Endothelial cell of umbilical vein (primary cell): ENCODE measurements around the gene WHRN. TPM values are rescaled to one million over a fixed set of nuclear protein-coding genes. Genes with fewer than 3 reads are reported as not detected.

Experiments
- BruUV-seq: library from RNA; stranded (reverse); fragments of 400-500 nt; replicated peaks from 2 replicates; lab custom pipeline; 2021; lab: Mats Ljungman, UMichigan
- CTCF ChIA-PET: fragments of 300-600, 350-600 bp; sonication (Branson Sonifier 250); formaldehyde crosslinking; loops from one replicate; lab custom pipeline; 2021; ENCODE audit warnings: antibody characterized with exemption, inconsistent platforms; lab: Charles Lee
- POLR2A ChIA-PET: fragments of 300-600, 350-600 bp; sonication (Branson Sonifier 250); formaldehyde crosslinking; loops from one replicate; lab custom pipeline; 2021; ENCODE audit warnings: antibody characterized with exemption, inconsistent platforms; lab: Charles Lee
- DNase-seq: peaks from one replicate; pipeline ENCODE4 v3.0.0-alpha.2; 2011; ENCODE audit warnings: low read depth, low spot score
- FAIRE-seq: peaks from 2 replicates; lab custom pipeline; 2011; peaks lifted over from hg19 to GRCh38; lab: Jason Lieb, UNC
- H2AFZ ChIP-seq: 2 replicates; pipeline ENCODE4 v1.6.0; 2012; ENCODE audit warnings: low read depth, low read length, control low read depth, inconsistent platforms
- H3K27ac ChIP-seq: 2 replicates; pipeline ENCODE4 v1.5.1; 2011; ENCODE audit warnings: low read depth, mild to moderate bottlenecking, control low read depth, low read length, moderate library complexity; ENCODE audit not compliant: insufficient read depth
- H3K27me3 ChIP-seq, 2 experiments: 2 replicates each; pipeline versions ENCODE4 v1.6.0 to v1.6.1; 2011; ENCODE audit warnings: low read length in 2 of 2, mixed read lengths in 1 of 2; ENCODE audit not compliant: control insufficient read depth in 2 of 2, insufficient read depth in 2 of 2
- H3K36me3 ChIP-seq, 2 experiments: 2 replicates in 1 of 2; 3 replicates in 1 of 2; pipeline ENCODE4 v1.5.1; 2011; ENCODE audit warnings: low read length in 2 of 2, mild to moderate bottlenecking in 1 of 2, moderate library complexity in 1 of 2; ENCODE audit not compliant: control insufficient read depth in 2 of 2, insufficient read depth in 2 of 2; ENCODE audit errors: extremely low read depth in 1 of 2
- H3K4me1 ChIP-seq: 3 replicates; pipeline ENCODE4 v1.5.1; 2011; ENCODE audit warnings: mild to moderate bottlenecking, low read length; ENCODE audit not compliant: control insufficient read depth, insufficient read depth; ENCODE audit errors: extremely low read depth
- H3K4me2 ChIP-seq: 2 replicates; pipeline ENCODE4 v1.6.1; 2011; ENCODE audit warnings: low read length, control low read depth, mixed read lengths; ENCODE audit not compliant: insufficient read depth
- H3K4me3 ChIP-seq, 3 experiments: fragments of 200-600 bp in 1 of 3; sonication (generic), shearing (Covaris generic) in 1 of 3; replicated peaks in 1 of 3; 2 replicates each; pipeline ENCODE4 v1.5.1; 2011 to 2016; ENCODE audit warnings: control low read depth in 3 of 3, low read length in 3 of 3, mild to moderate bottlenecking in 2 of 3, inconsistent platforms in 1 of 3, low read depth in 1 of 3, moderate library complexity in 1 of 3; ENCODE audit not compliant: insufficient read depth in 1 of 3
- H3K79me2 ChIP-seq: 2 replicates; pipeline ENCODE4 v1.6.0; 2012; ENCODE audit warnings: low read length, inconsistent platforms; ENCODE audit not compliant: control insufficient read depth, insufficient read depth
- H3K9ac ChIP-seq: replicated peaks from 2 replicates; pipeline ENCODE3; 2011; ENCODE audit warnings: low read length, control low read depth; ENCODE audit not compliant: insufficient read depth; ENCODE audit errors: extremely low read depth
- H3K9me1 ChIP-seq: replicated peaks from 3 replicates; pipeline ENCODE4 v1.6.0; 2011; ENCODE audit warnings: mild to moderate bottlenecking, low read length; ENCODE audit not compliant: control insufficient read depth, insufficient read depth; ENCODE audit errors: extremely low read depth
- H3K9me3 ChIP-seq: replicated peaks from 2 replicates; pipeline ENCODE4 v1.5.1; 2012; ENCODE audit warnings: low read length, inconsistent platforms; ENCODE audit not compliant: control insufficient read depth, insufficient read depth
- H4K20me1 ChIP-seq: replicated peaks from 2 replicates; pipeline ENCODE3; 2011; ENCODE audit warnings: mild to moderate bottlenecking, low read length; ENCODE audit not compliant: control insufficient read depth, insufficient read depth; ENCODE audit errors: extremely low read depth
- CTCF ChIP-seq, 2 donors: IDR thresholded peaks; 1 replicate in 1 of 2; 2 replicates in 1 of 2; pipeline ENCODE4 v1.5.1; 2011; ENCODE audit warnings: low read length in 2 of 2, mild to moderate bottlenecking in 2 of 2, moderate library complexity in 2 of 2, control low read depth in 1 of 2, inconsistent platforms in 1 of 2, low read depth in 1 of 2; ENCODE audit not compliant: insufficient read depth in 1 of 2; ENCODE audit errors: extremely low read depth in 1 of 2
- EZH2 ChIP-seq: IDR thresholded peaks from 2 replicates; pipeline ENCODE4 v1.6.1; 2012; ENCODE audit warnings: borderline replicate concordance, low read depth, mild to moderate bottlenecking, moderate library complexity, low read length, inconsistent platforms; ENCODE audit not compliant: severe bottlenecking
- FOS ChIP-seq: IDR thresholded peaks from 2 replicates; pipeline ENCODE4 v1.6.1; 2011; ENCODE audit warnings: mild to moderate bottlenecking, low read length, moderate library complexity, borderline replicate concordance; ENCODE audit not compliant: insufficient read depth
- GATA2 ChIP-seq: IDR thresholded peaks from 2 replicates; pipeline ENCODE4 v1.7.0; 2011; ENCODE audit warnings: low read depth, mild to moderate bottlenecking, moderate library complexity, mixed read lengths, low read length; ENCODE audit not compliant: insufficient read length, insufficient read depth
- JUN ChIP-seq: IDR thresholded peaks from 2 replicates; pipeline ENCODE4 v1.6.1; 2011; ENCODE audit warnings: borderline replicate concordance, low read depth; ENCODE audit not compliant: insufficient read length, insufficient read depth
- MAX ChIP-seq: IDR thresholded peaks from 2 replicates; pipeline ENCODE4 v1.6.1; 2011; ENCODE audit not compliant: insufficient read depth, insufficient read length
- MYC ChIP-seq: IDR thresholded peaks from one replicate; pipeline ENCODE4 v1.6.1; 2011; ENCODE audit warnings: mild to moderate bottlenecking, low read depth, low read length
- POLR2A ChIP-seq: IDR thresholded peaks from 2 replicates; pipeline ENCODE4 v1.6.1; 2012; ENCODE audit warnings: low read depth, mild to moderate bottlenecking, control low read depth, low read length
- POLR2AphosphoS5 ChIP-seq: IDR thresholded peaks from 2 replicates; pipeline ENCODE4 v1.6.1; 2012; ENCODE audit warnings: low read depth, mild to moderate bottlenecking, control low read depth, low read length, moderate library complexity; ENCODE audit not compliant: insufficient read depth
- dilution Hi-C: fragments of 300-500 bp; cut with MboI; formaldehyde crosslinking; loops from one replicate; pipeline ENCODE4 v1.15.0; 2019; ENCODE audit warnings: low sequenced_read_pairs; ENCODE audit not compliant: extremely low pct_ligation_motif_present
- intact Hi-C: fragments of 100-400 bp; cut with micrococcal nuclease; formaldehyde crosslinking; loops from one replicate; pipeline ENCODE4 v1.10.0; 2022
- polyA plus RNA-seq, 4 experiments: library from polyadenylated mRNA; depleted of rRNA in 3 of 4; stranded (reverse) in 3 of 4; unstranded in 1 of 4; fragments of >200 nt; gene quantifications; 2 replicates each; pipeline versions ENCODE4 v1.2.1 to v1.2.3, GENCODE V29; 2011 to 2012; ENCODE audit warnings: missing spikeins in 1 of 4
- total RNA-seq: library from RNA; stranded (reverse); gene quantifications from 2 replicates; pipeline ENCODE4 v1.2.3, GENCODE V29; 2021

The WHRN gene
- total and polyA plus RNA-seq, 2 donors (not counting 3 experiments of a cell fraction or from before 2014, with no cell fraction given): 0.35 to 0.69 TPM

GRCh38 chr9:114465906-114466900 lies 39.1 kb downstream of the WHRN start:
- no peak overlapping the region for H2AFZ ChIP-seq
- no peaks in the 10 kb centered on the region for H3K9me1 ChIP-seq
- H3K79me2 ChIP-seq: no peaks in the 10 kb centered on the region
- H3K4me1 ChIP-seq: no peaks in the 10 kb centered on the region
- dilution Hi-C loops (no loop called here), intact Hi-C loops (no loop called here)
- no peaks in the 10 kb centered on the region for H3K27me3 ChIP-seq
- no peak overlapping the region for H3K4me2 ChIP-seq
- H3K9ac ChIP-seq: no peak overlapping the region
- CTCF ChIA-PET: no interaction called here
- BruUV-seq: no TSS peak
- no peak for TF ChIP-seq FOS
- TF ChIP-seq MAX: no peak
- no peak for TF ChIP-seq EZH2
- TF ChIP-seq POLR2AphosphoS5: no peak
- TF ChIP-seq POLR2A: no peak
- TF ChIP-seq GATA2: no peak
- TF ChIP-seq CTCF (IDR thresholded peaks at IDR 0.05; ENCODE audit: extremely low read depth in 1 of 2, insufficient read depth in 1 of 2, low read depth in 1 of 2, low read length in 2 of 2): no peak
- TF ChIP-seq MYC: no peak
- TF ChIP-seq JUN: no peak
- no peak overlapping the region for H3K27ac ChIP-seq
- FAIRE-seq (no peak), DNase-seq (no peak)
- H3K36me3 ChIP-seq: no peaks in the 10 kb centered on the region
- no peak overlapping the region for H3K4me3 ChIP-seq
- POLR2A ChIA-PET: no interaction called here
- H3K9me3 ChIP-seq: no peaks in the 10 kb centered on the region
- no peaks in the 10 kb centered on the region for H4K20me1 ChIP-seq
